ENCODE measurements around the gene BANF1. TPM values are rescaled to one million over a fixed set of nuclear protein-coding genes. Genes with fewer than 3 reads are reported as not detected.
A peak's percentile ranks its signal among the peaks of the same experiment; 100 is the strongest.

BANF1 gene
- total and polyA plus RNA-seq, 9 of the 15 experiments (the other 6 are each of a cell fraction or from before 2014, with no cell fraction given): 108 to 651 (median 263) TPM

DNA sequence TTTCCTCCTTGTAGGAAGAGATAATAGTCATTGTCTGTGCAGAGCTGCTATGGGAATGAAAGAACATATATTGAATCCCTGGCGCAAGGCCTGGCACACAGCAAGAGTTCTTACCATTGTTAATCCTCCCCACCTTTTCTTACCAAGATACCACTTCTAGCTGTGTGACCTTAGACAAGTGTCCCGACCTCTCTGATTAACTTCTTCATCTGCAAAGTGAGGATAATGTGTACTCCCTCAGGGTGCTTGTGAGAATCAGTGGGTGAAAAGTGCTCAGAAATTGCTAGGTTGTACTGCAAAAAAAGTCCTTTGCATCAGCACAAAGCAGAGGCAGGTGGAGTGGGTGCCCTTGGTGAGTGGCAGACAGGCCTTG lies 5.8 kb downstream of the BANF1 start (continued):
- TF ChIP-seq NR2C1 (IDR thresholded peaks at IDR 0.05) (peak; percentile 23; the same call in 1 of the 2 replicates), NR2C1 (tag; IDR thresholded peaks at IDR 0.05) (no peak), KDM5B (IDR thresholded peaks at IDR 0.05; ENCODE audit: insufficient replicate concordance, low read depth, low read length) (no peak), KLF1 (tag; IDR thresholded peaks at IDR 0.05) (no peak), HDAC2 (IDR thresholded peaks at IDR 0.05) (peak; percentile 25; the same call in 1 of the 2 replicates), SMAD4 (CRISPR knock-in tag; conservative IDR thresholded peaks at IDR 0.05) (no peak), ADNP (tag; IDR thresholded peaks at IDR 0.05) (peak; percentile 62; the same call in 1 of the 2 replicates), ZNF212 (CRISPR knock-in tag; IDR thresholded peaks at IDR 0.05) (no peak), NFIC (IDR thresholded peaks at IDR 0.05) (0 out of 2 replicates have a peak, but pooled peaks have one; percentile 22), PTBP1 (IDR thresholded peaks at IDR 0.05; ENCODE audit: low read depth, low read length) (0 out of 2 replicates have a peak, but pooled peaks have one; percentile 47), SMARCA5 (IDR thresholded peaks at IDR 0.05) (peak; percentile 82), RCOR1 (IDR thresholded peaks at IDR 0.05; ENCODE audit: borderline replicate concordance in 1 of 2, low read depth in 2 of 2, low read length in 2 of 2) (peak in 1 of 2 experiments; percentile 35; a peak in 1 of 4 replicates), ZBTB7A (IDR thresholded peaks at IDR 0.05; ENCODE audit: borderline replicate concordance, control insufficient read depth, low read depth, low read length) (no peak), BCOR (IDR thresholded peaks at IDR 0.05) (peak; percentile 97)
- TF ChIP-seq, protein P1, sequence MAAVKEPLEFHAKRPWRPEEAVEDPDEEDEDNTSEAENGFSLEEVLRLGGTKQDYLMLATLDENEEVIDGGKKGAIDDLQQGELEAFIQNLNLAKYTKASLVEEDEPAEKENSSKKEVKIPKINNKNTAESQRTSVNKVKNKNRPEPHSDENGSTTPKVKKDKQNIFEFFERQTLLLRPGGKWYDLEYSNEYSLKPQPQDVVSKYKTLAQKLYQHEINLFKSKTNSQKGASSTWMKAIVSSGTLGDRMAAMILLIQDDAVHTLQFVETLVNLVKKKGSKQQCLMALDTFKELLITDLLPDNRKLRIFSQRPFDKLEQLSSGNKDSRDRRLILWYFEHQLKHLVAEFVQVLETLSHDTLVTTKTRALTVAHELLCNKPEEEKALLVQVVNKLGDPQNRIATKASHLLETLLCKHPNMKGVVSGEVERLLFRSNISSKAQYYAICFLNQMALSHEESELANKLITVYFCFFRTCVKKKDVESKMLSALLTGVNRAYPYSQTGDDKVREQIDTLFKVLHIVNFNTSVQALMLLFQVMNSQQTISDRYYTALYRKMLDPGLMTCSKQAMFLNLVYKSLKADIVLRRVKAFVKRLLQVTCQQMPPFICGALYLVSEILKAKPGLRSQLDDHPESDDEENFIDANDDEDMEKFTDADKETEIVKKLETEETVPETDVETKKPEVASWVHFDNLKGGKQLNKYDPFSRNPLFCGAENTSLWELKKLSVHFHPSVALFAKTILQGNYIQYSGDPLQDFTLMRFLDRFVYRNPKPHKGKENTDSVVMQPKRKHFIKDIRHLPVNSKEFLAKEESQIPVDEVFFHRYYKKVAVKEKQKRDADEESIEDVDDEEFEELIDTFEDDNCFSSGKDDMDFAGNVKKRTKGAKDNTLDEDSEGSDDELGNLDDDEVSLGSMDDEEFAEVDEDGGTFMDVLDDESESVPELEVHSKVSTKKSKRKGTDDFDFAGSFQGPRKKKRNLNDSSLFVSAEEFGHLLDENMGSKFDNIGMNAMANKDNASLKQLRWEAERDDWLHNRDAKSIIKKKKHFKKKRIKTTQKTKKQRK (IDR thresholded peaks at IDR 0.05; ENCODE audit: borderline replicate concordance, low read depth, low read length): no peak
- TF ChIP-seq, protein P2, sequence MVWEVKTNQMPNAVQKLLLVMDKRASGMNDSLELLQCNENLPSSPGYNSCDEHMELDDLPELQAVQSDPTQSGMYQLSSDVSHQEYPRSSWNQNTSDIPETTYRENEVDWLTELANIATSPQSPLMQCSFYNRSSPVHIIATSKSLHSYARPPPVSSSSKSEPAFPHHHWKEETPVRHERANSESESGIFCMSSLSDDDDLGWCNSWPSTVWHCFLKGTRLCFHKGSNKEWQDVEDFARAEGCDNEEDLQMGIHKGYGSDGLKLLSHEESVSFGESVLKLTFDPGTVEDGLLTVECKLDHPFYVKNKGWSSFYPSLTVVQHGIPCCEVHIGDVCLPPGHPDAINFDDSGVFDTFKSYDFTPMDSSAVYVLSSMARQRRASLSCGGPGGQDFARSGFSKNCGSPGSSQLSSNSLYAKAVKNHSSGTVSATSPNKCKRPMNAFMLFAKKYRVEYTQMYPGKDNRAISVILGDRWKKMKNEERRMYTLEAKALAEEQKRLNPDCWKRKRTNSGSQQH (CRISPR knock-in tag; IDR thresholded peaks at IDR 0.05): no peak
- TF ChIP-seq, protein P3, sequence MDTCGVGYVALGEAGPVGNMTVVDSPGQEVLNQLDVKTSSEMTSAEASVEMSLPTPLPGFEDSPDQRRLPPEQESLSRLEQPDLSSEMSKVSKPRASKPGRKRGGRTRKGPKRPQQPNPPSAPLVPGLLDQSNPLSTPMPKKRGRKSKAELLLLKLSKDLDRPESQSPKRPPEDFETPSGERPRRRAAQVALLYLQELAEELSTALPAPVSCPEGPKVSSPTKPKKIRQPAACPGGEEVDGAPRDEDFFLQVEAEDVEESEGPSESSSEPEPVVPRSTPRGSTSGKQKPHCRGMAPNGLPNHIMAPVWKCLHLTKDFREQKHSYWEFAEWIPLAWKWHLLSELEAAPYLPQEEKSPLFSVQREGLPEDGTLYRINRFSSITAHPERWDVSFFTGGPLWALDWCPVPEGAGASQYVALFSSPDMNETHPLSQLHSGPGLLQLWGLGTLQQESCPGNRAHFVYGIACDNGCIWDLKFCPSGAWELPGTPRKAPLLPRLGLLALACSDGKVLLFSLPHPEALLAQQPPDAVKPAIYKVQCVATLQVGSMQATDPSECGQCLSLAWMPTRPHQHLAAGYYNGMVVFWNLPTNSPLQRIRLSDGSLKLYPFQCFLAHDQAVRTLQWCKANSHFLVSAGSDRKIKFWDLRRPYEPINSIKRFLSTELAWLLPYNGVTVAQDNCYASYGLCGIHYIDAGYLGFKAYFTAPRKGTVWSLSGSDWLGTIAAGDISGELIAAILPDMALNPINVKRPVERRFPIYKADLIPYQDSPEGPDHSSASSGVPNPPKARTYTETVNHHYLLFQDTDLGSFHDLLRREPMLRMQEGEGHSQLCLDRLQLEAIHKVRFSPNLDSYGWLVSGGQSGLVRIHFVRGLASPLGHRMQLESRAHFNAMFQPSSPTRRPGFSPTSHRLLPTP (IDR thresholded peaks at IDR 0.05; ENCODE audit: borderline replicate concordance, extremely low read depth, insufficient read length): no peak
- TF ChIP-seq, protein P4, sequence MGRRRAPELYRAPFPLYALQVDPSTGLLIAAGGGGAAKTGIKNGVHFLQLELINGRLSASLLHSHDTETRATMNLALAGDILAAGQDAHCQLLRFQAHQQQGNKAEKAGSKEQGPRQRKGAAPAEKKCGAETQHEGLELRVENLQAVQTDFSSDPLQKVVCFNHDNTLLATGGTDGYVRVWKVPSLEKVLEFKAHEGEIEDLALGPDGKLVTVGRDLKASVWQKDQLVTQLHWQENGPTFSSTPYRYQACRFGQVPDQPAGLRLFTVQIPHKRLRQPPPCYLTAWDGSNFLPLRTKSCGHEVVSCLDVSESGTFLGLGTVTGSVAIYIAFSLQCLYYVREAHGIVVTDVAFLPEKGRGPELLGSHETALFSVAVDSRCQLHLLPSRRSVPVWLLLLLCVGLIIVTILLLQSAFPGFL (CRISPR knock-in tag; IDR thresholded peaks at IDR 0.05): no peak
- TF ChIP-seq, protein P5, sequence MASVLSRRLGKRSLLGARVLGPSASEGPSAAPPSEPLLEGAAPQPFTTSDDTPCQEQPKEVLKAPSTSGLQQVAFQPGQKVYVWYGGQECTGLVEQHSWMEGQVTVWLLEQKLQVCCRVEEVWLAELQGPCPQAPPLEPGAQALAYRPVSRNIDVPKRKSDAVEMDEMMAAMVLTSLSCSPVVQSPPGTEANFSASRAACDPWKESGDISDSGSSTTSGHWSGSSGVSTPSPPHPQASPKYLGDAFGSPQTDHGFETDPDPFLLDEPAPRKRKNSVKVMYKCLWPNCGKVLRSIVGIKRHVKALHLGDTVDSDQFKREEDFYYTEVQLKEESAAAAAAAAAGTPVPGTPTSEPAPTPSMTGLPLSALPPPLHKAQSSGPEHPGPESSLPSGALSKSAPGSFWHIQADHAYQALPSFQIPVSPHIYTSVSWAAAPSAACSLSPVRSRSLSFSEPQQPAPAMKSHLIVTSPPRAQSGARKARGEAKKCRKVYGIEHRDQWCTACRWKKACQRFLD (CRISPR knock-in tag; IDR thresholded peaks at IDR 0.05): no peak
